Osteoblast (primary cell): ENCODE results near the gene B3GALT6. TPM values are rescaled to one million over a fixed set of nuclear protein-coding genes. Genes with fewer than 3 reads are reported as not detected.
A peak's percentile ranks its signal among the peaks of the same experiment; 100 is the strongest.

ENCODE experiments used
- DNase-seq: peaks from one replicate; pipeline ENCODE4 v3.0.0; 2011; ENCODE audit warnings: low spot score, mixed read lengths; ENCODE audit not compliant: insufficient read length; ENCODE audit errors: missing footprints
- H2AFZ ChIP-seq: 2 replicates; pipeline ENCODE4 v1.6.0; 2011; ENCODE audit warnings: mild to moderate bottlenecking, low read length
- H3K27ac ChIP-seq: 2 replicates; pipeline ENCODE4 v1.5.1; 2011; ENCODE audit warnings: mild to moderate bottlenecking, low read depth, low read length, moderate library complexity
- H3K27me3 ChIP-seq: 2 replicates; pipeline ENCODE4 v1.6.0; 2012; ENCODE audit warnings: mild to moderate bottlenecking, control low read depth, inconsistent platforms, low read length, moderate library complexity; ENCODE audit not compliant: insufficient read depth
- H3K36me3 ChIP-seq: 2 replicates; pipeline ENCODE4 v1.5.1; 2011; ENCODE audit warnings: mild to moderate bottlenecking, low read length, control low read depth, moderate library complexity; ENCODE audit not compliant: insufficient read depth
- H3K4me1 ChIP-seq: 2 replicates; pipeline ENCODE4 v1.5.1; 2011; ENCODE audit warnings: mild to moderate bottlenecking, low read length, control low read depth, moderate library complexity; ENCODE audit not compliant: insufficient read depth
- H3K4me2 ChIP-seq: 2 replicates; pipeline ENCODE4 v1.6.0; 2011; ENCODE audit warnings: mild to moderate bottlenecking, low read length; ENCODE audit not compliant: insufficient read depth
- H3K4me3 ChIP-seq: fragments of 200-600 bp; sonication (generic); 3 replicates; pipeline ENCODE4 v1.5.1; 2012; ENCODE audit warnings: mild to moderate bottlenecking, low read length, inconsistent platforms; ENCODE audit not compliant: insufficient read depth
- H3K79me2 ChIP-seq: 2 replicates; pipeline ENCODE4 v1.6.0; 2012; ENCODE audit warnings: mild to moderate bottlenecking, low read length, control low read depth, inconsistent platforms; ENCODE audit not compliant: insufficient read depth
- H3K9me3 ChIP-seq: 2 replicates; pipeline ENCODE4 v1.5.1; 2011; ENCODE audit warnings: low read depth, low read length, control low read depth
- H4K20me1 ChIP-seq: 2 replicates; pipeline ENCODE4 v1.6.0; 2012; ENCODE audit warnings: mild to moderate bottlenecking, low read length, control low read depth; ENCODE audit not compliant: insufficient read depth
- total RNA-seq: library from RNA; depleted of rRNA; stranded (reverse); fragments of >200 nt; gene quantifications from 2 replicates; pipeline ENCODE4 v1.2.3, GENCODE V29; 2012
- TF ChIP-seq, protein P1 (sequence below): IDR thresholded peaks from 2 replicates; pipeline ENCODE4 v1.5.1; 2011; ENCODE audit warnings: mild to moderate bottlenecking, low read depth, low read length, moderate library complexity; ENCODE audit errors: extremely low read depth

B3GALT6 gene
- total RNA-seq, 1 donor = 29.7 TPM

DNA sequence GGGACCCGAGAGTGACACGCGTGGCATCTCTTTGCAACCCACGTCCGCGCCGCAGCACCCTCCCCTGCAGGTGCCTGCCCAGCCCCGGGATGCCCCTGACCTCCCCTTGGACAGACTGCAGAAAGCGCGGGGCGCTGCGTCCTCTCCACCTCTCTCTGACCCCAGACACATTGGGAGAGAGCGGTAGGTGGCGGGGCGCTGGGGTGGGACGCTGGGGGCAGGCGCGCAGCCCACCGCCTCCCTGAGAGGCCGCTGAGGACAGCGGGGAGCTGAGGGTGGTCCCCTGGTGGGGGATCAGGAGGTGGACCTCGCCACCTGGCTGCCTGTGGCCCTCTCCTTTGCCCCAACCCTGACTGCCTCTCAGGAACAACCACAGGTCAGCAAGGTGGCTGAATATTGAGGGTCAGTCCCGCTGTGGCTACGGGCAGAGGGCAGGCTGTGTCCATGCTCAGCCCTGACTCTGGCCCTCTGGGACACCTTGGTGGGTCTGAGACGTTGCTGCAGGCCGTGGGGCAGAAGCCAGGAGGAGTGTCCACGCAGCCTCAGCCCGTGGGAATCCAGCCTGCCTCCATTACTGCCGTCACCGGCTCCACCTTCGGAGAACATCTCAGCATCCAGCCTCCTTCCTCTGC is 42.4 kb downstream of the B3GALT6 start:
- TF ChIP-seq, protein P1, sequence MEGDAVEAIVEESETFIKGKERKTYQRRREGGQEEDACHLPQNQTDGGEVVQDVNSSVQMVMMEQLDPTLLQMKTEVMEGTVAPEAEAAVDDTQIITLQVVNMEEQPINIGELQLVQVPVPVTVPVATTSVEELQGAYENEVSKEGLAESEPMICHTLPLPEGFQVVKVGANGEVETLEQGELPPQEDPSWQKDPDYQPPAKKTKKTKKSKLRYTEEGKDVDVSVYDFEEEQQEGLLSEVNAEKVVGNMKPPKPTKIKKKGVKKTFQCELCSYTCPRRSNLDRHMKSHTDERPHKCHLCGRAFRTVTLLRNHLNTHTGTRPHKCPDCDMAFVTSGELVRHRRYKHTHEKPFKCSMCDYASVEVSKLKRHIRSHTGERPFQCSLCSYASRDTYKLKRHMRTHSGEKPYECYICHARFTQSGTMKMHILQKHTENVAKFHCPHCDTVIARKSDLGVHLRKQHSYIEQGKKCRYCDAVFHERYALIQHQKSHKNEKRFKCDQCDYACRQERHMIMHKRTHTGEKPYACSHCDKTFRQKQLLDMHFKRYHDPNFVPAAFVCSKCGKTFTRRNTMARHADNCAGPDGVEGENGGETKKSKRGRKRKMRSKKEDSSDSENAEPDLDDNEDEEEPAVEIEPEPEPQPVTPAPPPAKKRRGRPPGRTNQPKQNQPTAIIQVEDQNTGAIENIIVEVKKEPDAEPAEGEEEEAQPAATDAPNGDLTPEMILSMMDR = no peak
- no peak for DNase-seq
- peak overlapping the region; percentile 80 for H3K4me3 ChIP-seq
- H3K27me3 ChIP-seq = no peaks in the 10 kb centered on the region
- peaks cover 45% of the 10 kb centered on the region for H3K79me2 ChIP-seq
- H3K27ac ChIP-seq = peak overlapping the region; percentile 53
- peak overlapping the region; percentile 90 for H3K4me2 ChIP-seq
- no peaks in the 10 kb centered on the region for H3K9me3 ChIP-seq
- peaks cover 23% of the 10 kb centered on the region for H3K4me1 ChIP-seq
- H2AFZ ChIP-seq = peak overlapping the region; percentile 56
- H4K20me1 ChIP-seq = peaks cover 26% of the 10 kb centered on the region
- peaks cover 8% of the 10 kb centered on the region for H3K36me3 ChIP-seq

DNA sequence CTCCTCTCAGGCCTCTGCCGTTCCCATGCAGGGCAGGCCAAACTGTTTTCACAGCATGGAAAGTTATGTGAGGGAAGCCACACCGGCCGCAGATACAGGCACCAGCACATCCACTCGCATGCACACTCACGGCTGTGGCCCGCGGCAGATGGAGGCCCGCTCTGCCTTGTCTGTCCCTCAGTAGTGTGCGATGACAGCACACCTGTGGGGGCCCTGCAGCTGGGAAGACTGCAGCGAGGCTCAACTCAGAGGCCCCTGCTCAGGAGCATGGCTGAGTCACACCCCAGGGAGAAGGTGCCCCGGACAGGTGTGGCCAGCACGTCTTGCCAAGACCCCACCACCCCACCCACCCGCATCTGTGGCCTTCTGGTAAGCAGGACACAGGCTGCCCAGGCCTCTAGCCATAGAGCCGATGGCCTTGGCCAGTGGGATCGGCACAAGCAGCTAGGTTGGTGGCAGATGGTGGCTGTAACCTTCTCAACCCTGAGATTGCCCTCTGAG is 42.9 kb downstream of the B3GALT6 start:
- peak overlapping the region; percentile 90 for H3K4me2 ChIP-seq
- H3K27ac ChIP-seq = no peak overlapping the region
- H3K4me3 ChIP-seq = peak overlapping the region; percentile 80
- peaks cover 8% of the 10 kb centered on the region for H3K36me3 ChIP-seq
- peak overlapping the region; percentile 56 for H2AFZ ChIP-seq
- no peaks in the 10 kb centered on the region for H3K9me3 ChIP-seq
- peaks cover 39% of the 10 kb centered on the region for H3K79me2 ChIP-seq
- H3K27me3 ChIP-seq = no peaks in the 10 kb centered on the region
- peaks cover 23% of the 10 kb centered on the region for H3K4me1 ChIP-seq
- DNase-seq = no peak
- TF ChIP-seq, protein P1 = no peak
- peaks cover 23% of the 10 kb centered on the region for H4K20me1 ChIP-seq

DNA sequence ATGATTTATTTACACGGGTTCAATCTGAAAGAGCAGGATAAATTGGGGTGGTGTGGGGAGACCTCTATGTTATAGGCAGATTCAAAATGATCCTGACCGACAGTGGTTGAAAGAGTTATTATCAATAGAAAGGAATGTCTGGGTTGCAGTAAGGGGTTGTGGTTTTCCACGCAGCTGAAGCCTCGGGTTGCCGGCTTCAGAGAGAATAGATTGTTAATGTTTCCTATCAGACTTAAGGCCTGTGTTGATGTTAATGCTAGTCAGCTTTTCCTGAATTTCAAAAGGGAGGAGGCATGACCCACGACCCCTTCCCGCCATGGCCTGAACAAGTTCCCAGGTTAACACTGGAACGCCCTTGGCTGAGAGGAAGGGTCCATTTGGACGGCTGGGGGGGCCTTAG is 43.8 kb downstream of the B3GALT6 start:
- no peak overlapping the region for H3K4me2 ChIP-seq
- TF ChIP-seq, protein P1 = no peak
- no peak overlapping the region for H2AFZ ChIP-seq
- DNase-seq = no peak
- H3K4me1 ChIP-seq = peaks cover 18% of the 10 kb centered on the region
- peaks cover 18% of the 10 kb centered on the region for H4K20me1 ChIP-seq
- no peak overlapping the region for H3K4me3 ChIP-seq
- H3K27ac ChIP-seq = no peak overlapping the region
- H3K9me3 ChIP-seq = no peaks in the 10 kb centered on the region
- H3K36me3 ChIP-seq = peaks cover 8% of the 10 kb centered on the region
- H3K79me2 ChIP-seq = peaks cover 31% of the 10 kb centered on the region
- H3K27me3 ChIP-seq = no peaks in the 10 kb centered on the region

DNA sequence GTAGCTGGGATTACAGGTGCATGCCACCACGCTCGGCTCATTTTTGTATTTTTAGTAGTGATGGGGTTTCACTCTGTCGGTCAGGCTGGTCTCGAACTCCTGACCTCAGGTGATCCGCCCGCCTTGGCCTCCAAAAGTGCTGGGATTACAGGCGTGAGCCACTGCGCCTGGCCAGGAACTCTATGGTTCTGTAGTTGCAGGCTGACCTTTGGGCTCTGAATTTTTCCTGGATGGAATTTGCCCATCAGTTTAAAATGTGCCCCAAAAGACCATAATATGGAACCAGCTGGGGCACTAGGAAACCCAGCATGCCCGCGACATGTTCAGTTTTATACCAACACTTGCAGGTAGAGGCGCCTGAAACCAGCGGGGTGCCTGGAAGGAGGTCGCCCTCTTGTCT is 46.6 kb downstream of the B3GALT6 start:
- no peak overlapping the region for H3K4me3 ChIP-seq
- TF ChIP-seq, protein P1 = no peak
- no peak for DNase-seq
- H3K79me2 ChIP-seq = peaks cover 3% of the 10 kb centered on the region
- H3K4me1 ChIP-seq = no peaks in the 10 kb centered on the region
- no peak overlapping the region for H3K4me2 ChIP-seq
- H3K36me3 ChIP-seq = no peaks in the 10 kb centered on the region
- no peaks in the 10 kb centered on the region for H3K27me3 ChIP-seq
- H2AFZ ChIP-seq = no peak overlapping the region
- no peaks in the 10 kb centered on the region for H4K20me1 ChIP-seq
- no peaks in the 10 kb centered on the region for H3K9me3 ChIP-seq
- H3K27ac ChIP-seq = no peak overlapping the region
